Endothelial cell of umbilical vein (primary cell): ENCODE results near the gene ZBTB7B. TPM values are rescaled to one million over a fixed set of nuclear protein-coding genes. Genes with fewer than 3 reads are reported as not detected.

Source experiments
- BruUV-seq: library from RNA; stranded (reverse); fragments of 400-500 nt; replicated peaks from 2 replicates; lab custom pipeline; 2021; lab: Mats Ljungman, UMichigan
- CTCF ChIA-PET: fragments of 300-600, 350-600 bp; sonication (Branson Sonifier 250); formaldehyde crosslinking; loops from one replicate; lab custom pipeline; 2021; ENCODE audit warnings: antibody characterized with exemption, inconsistent platforms; lab: Charles Lee
- POLR2A ChIA-PET: fragments of 300-600, 350-600 bp; sonication (Branson Sonifier 250); formaldehyde crosslinking; loops from one replicate; lab custom pipeline; 2021; ENCODE audit warnings: antibody characterized with exemption, inconsistent platforms; lab: Charles Lee
- DNase-seq: peaks from one replicate; pipeline ENCODE4 v3.0.0-alpha.2; 2011; ENCODE audit warnings: low read depth, low spot score
- FAIRE-seq: peaks from 2 replicates; lab custom pipeline; 2011; peaks lifted over from hg19 to GRCh38; lab: Jason Lieb, UNC
- H2AFZ ChIP-seq: 2 replicates; pipeline ENCODE4 v1.6.0; 2012; ENCODE audit warnings: low read depth, low read length, control low read depth, inconsistent platforms
- H3K27ac ChIP-seq: 2 replicates; pipeline ENCODE4 v1.5.1; 2011; ENCODE audit warnings: low read depth, mild to moderate bottlenecking, control low read depth, low read length, moderate library complexity; ENCODE audit not compliant: insufficient read depth
- H3K27me3 ChIP-seq, 2 experiments: 2 replicates each; pipeline versions ENCODE4 v1.6.0 to v1.6.1; 2011; ENCODE audit warnings: low read length in 2 of 2, mixed read lengths in 1 of 2; ENCODE audit not compliant: control insufficient read depth in 2 of 2, insufficient read depth in 2 of 2
- H3K36me3 ChIP-seq, 2 experiments: 2 replicates in 1 of 2; 3 replicates in 1 of 2; pipeline ENCODE4 v1.5.1; 2011; ENCODE audit warnings: low read length in 2 of 2, mild to moderate bottlenecking in 1 of 2, moderate library complexity in 1 of 2; ENCODE audit not compliant: control insufficient read depth in 2 of 2, insufficient read depth in 2 of 2; ENCODE audit errors: extremely low read depth in 1 of 2
- H3K4me1 ChIP-seq: 3 replicates; pipeline ENCODE4 v1.5.1; 2011; ENCODE audit warnings: mild to moderate bottlenecking, low read length; ENCODE audit not compliant: control insufficient read depth, insufficient read depth; ENCODE audit errors: extremely low read depth
- H3K4me2 ChIP-seq: 2 replicates; pipeline ENCODE4 v1.6.1; 2011; ENCODE audit warnings: low read length, control low read depth, mixed read lengths; ENCODE audit not compliant: insufficient read depth
- H3K4me3 ChIP-seq, 3 experiments: fragments of 200-600 bp in 1 of 3; sonication (generic), shearing (Covaris generic) in 1 of 3; replicated peaks in 1 of 3; 2 replicates each; pipeline ENCODE4 v1.5.1; 2011 to 2016; ENCODE audit warnings: control low read depth in 3 of 3, low read length in 3 of 3, mild to moderate bottlenecking in 2 of 3, inconsistent platforms in 1 of 3, low read depth in 1 of 3, moderate library complexity in 1 of 3; ENCODE audit not compliant: insufficient read depth in 1 of 3
- H3K79me2 ChIP-seq: 2 replicates; pipeline ENCODE4 v1.6.0; 2012; ENCODE audit warnings: low read length, inconsistent platforms; ENCODE audit not compliant: control insufficient read depth, insufficient read depth
- H3K9ac ChIP-seq: replicated peaks from 2 replicates; pipeline ENCODE3; 2011; ENCODE audit warnings: low read length, control low read depth; ENCODE audit not compliant: insufficient read depth; ENCODE audit errors: extremely low read depth
- H3K9me1 ChIP-seq: replicated peaks from 3 replicates; pipeline ENCODE4 v1.6.0; 2011; ENCODE audit warnings: mild to moderate bottlenecking, low read length; ENCODE audit not compliant: control insufficient read depth, insufficient read depth; ENCODE audit errors: extremely low read depth
- H3K9me3 ChIP-seq: replicated peaks from 2 replicates; pipeline ENCODE4 v1.5.1; 2012; ENCODE audit warnings: low read length, inconsistent platforms; ENCODE audit not compliant: control insufficient read depth, insufficient read depth
- H4K20me1 ChIP-seq: replicated peaks from 2 replicates; pipeline ENCODE3; 2011; ENCODE audit warnings: mild to moderate bottlenecking, low read length; ENCODE audit not compliant: control insufficient read depth, insufficient read depth; ENCODE audit errors: extremely low read depth
- CTCF ChIP-seq, 2 donors: IDR thresholded peaks; 1 replicate in 1 of 2; 2 replicates in 1 of 2; pipeline ENCODE4 v1.5.1; 2011; ENCODE audit warnings: low read length in 2 of 2, mild to moderate bottlenecking in 2 of 2, moderate library complexity in 2 of 2, control low read depth in 1 of 2, inconsistent platforms in 1 of 2, low read depth in 1 of 2; ENCODE audit not compliant: insufficient read depth in 1 of 2; ENCODE audit errors: extremely low read depth in 1 of 2
- FOS ChIP-seq: IDR thresholded peaks from 2 replicates; pipeline ENCODE4 v1.6.1; 2011; ENCODE audit warnings: mild to moderate bottlenecking, low read length, moderate library complexity, borderline replicate concordance; ENCODE audit not compliant: insufficient read depth
- JUN ChIP-seq: IDR thresholded peaks from 2 replicates; pipeline ENCODE4 v1.6.1; 2011; ENCODE audit warnings: borderline replicate concordance, low read depth; ENCODE audit not compliant: insufficient read length, insufficient read depth
- MAX ChIP-seq: IDR thresholded peaks from 2 replicates; pipeline ENCODE4 v1.6.1; 2011; ENCODE audit not compliant: insufficient read depth, insufficient read length
- MYC ChIP-seq: IDR thresholded peaks from one replicate; pipeline ENCODE4 v1.6.1; 2011; ENCODE audit warnings: mild to moderate bottlenecking, low read depth, low read length
- POLR2A ChIP-seq: IDR thresholded peaks from 2 replicates; pipeline ENCODE4 v1.6.1; 2012; ENCODE audit warnings: low read depth, mild to moderate bottlenecking, control low read depth, low read length
- dilution Hi-C: fragments of 300-500 bp; cut with MboI; formaldehyde crosslinking; loops from one replicate; pipeline ENCODE4 v1.15.0; 2019; ENCODE audit warnings: low sequenced_read_pairs; ENCODE audit not compliant: extremely low pct_ligation_motif_present
- intact Hi-C: fragments of 100-400 bp; cut with micrococcal nuclease; formaldehyde crosslinking; loops from one replicate; pipeline ENCODE4 v1.10.0; 2022
- polyA plus RNA-seq, 4 experiments: library from polyadenylated mRNA; depleted of rRNA in 3 of 4; stranded (reverse) in 3 of 4; unstranded in 1 of 4; fragments of >200 nt; gene quantifications; 2 replicates each; pipeline versions ENCODE4 v1.2.1 to v1.2.3, GENCODE V29; 2011 to 2012; ENCODE audit warnings: missing spikeins in 1 of 4
- total RNA-seq: library from RNA; stranded (reverse); gene quantifications from 2 replicates; pipeline ENCODE4 v1.2.3, GENCODE V29; 2021

Gene ZBTB7B
- total and polyA plus RNA-seq, 2 donors (not counting 3 experiments of a cell fraction or from before 2014, with no cell fraction given): 20.0 to 26.2 TPM

GRCh38 chr1:155049651-155050559 lies 47.3 kb downstream of the ZBTB7B start:
- Histone ChIP-seq H3K4me2 (peak overlapping the region; percentile 62), H3K4me3 (peak overlapping the region in 2 of 3 experiments; percentile 20 to 75), H4K20me1 (no peaks in the 10 kb centered on the region), H3K9ac (peak overlapping the region; percentile 46), H3K9me3 (no peaks in the 10 kb centered on the region), H3K4me1 (peaks cover 31% of the 10 kb centered on the region), H3K27ac (peak overlapping the region; percentile 53), H3K79me2 (peaks cover 21% of the 10 kb centered on the region), H2AFZ (peak overlapping the region; percentile 73), H3K27me3 (no peaks in the 10 kb centered on the region), H3K36me3 (peaks cover 0 to 4% of the 10 kb centered on the region in 2 experiments), H3K9me1 (no peaks in the 10 kb centered on the region)
- TSS peak; percentile 53 for BruUV-seq
- POLR2A ChIA-PET: interaction anchor here (1.6 kb wide), 1 partner anchor 35 kb away, joined by 4 read pairs; no protein-coding TSS in a partner anchor
- FAIRE-seq: peak; percentile 59
- no peak for TF ChIP-seq FOS
- CTCF ChIA-PET: interaction anchor here (0.8 to 6.1 kb wide), 17 partner anchors 11 to 123 kb away, joined by 3 to 59 read pairs (median 8); partner anchors contain the start of genes DCST1, DCST2, EFNA3 and KRTCAP2
- intact Hi-C loops (loop anchor here (1.0 to 2.0 kb wide), 2 partner anchors 33 to 89 kb away; partner anchors contain the start of gene PYGO2), dilution Hi-C loops (no loop called here)
- no peak for DNase-seq

- H3K9ac ChIP-seq: peak within 1 kb of the TSS; percentile 46
- dilution Hi-C loops (no loop called here), intact Hi-C loops (loop anchor here (1.0 to 2.0 kb wide), 3 partner anchors 33 to 90 kb away; partner anchors contain the start of genes PYGO2 and ZBTB7B)
- peaks cover 24% of the 10 kb centered on the region for H3K4me1 ChIP-seq
- H3K9me3 ChIP-seq: no peaks in the 10 kb centered on the region
- H3K4me2 ChIP-seq: peak within 1 kb of the TSS; percentile 86
- FAIRE-seq (peak; percentile 86), DNase-seq (peak; percentile 81)
- peak; percentile 30 for TF ChIP-seq MAX
- TF ChIP-seq CTCF (IDR thresholded peaks at IDR 0.05; ENCODE audit: extremely low read depth in 1 of 2, insufficient read depth in 1 of 2, low read depth in 1 of 2, low read length in 2 of 2): peak; percentile 94 to 99
- no peak for TF ChIP-seq POLR2A
- peak; percentile 46 for TF ChIP-seq MYC
- no peak for TF ChIP-seq JUN
- peaks cover 21% of the 10 kb centered on the region for H3K79me2 ChIP-seq
- CTCF ChIA-PET: interaction anchor here (0.5 to 6.1 kb wide), 36 partner anchors 8 to 143 kb away, joined by 3 to 59 read pairs (median 5); partner anchors contain the start of genes DCST1, DCST2, EFNA3 and EFNA4
- no TSS peak for BruUV-seq
- peak within 1 kb of the TSS; percentile 73 for H2AFZ ChIP-seq
- H3K9me1 ChIP-seq: no peaks in the 10 kb centered on the region
- peaks cover 0 to 7% of the 10 kb centered on the region in 2 experiments for H3K36me3 ChIP-seq
- peak within 1 kb of the TSS; percentile 53 for H3K27ac ChIP-seq
- POLR2A ChIA-PET: interaction anchor here (0.7 to 1.6 kb wide), 2 partner anchors 34 to 142 kb away, joined by 3 to 4 read pairs; no protein-coding TSS in a partner anchor
- H3K27me3 ChIP-seq: no peaks in the 10 kb centered on the region
- no peaks in the 10 kb centered on the region for H4K20me1 ChIP-seq
- H3K4me3 ChIP-seq: peak within 1 kb of the TSS; percentile 66 to 75 (median 74)
These were observed 48.1 kb downstream of the ZBTB7B start, which contains the start of gene ADAM15 for GRCh38 chr1:155050560-155051341. ADAM15 (plus strand) TSS chr1:155051316; CDS start chr1:155051387, 71 bp downstream.
